Activated CD8-positive, alpha-beta memory T cell treated with anti-CD3 and anti-CD28 coated beads, Interleukin-2, amount 50 U/mL, for 24 hours (primary cell): ENCODE measurements around the gene ZC3HAV1L.
"Not testable (repeated sequence)": the region's sequence is repeated elsewhere in the genome, so short reads cannot be mapped to it uniquely, and the experiment has no call there.

ENCODE experiments used
- DNase-seq: peaks from one replicate; pipeline ENCODE4 v3.0.0-alpha.2; 2020; ENCODE audit errors: extremely low read depth

ZC3HAV1L gene

DNA sequence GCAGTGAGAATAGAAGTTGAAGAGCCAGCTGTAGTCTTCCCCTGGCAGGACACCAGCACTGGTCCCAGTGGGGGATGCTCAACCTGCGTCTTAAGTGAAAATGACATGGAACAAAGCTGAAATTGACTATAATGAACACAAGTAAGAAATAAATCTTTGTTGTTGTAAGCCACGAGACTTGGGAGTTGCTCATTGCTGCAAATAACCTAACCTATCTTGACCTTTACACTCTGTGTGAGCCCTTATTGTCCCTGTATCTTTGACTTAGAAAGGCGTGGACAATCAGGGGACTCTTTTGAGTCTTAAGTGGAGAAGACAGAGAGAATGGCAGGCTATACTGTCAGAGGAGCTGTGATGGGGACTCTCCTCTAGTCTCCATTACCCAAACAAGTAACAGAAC is 16.9 kb downstream of the ZC3HAV1L start:
- no peak for DNase-seq

GRCh38 chr7:139016931-139017511 is 18.8 kb downstream of the ZC3HAV1L start:
- DNase-seq = peak; percentile 31

DNA sequence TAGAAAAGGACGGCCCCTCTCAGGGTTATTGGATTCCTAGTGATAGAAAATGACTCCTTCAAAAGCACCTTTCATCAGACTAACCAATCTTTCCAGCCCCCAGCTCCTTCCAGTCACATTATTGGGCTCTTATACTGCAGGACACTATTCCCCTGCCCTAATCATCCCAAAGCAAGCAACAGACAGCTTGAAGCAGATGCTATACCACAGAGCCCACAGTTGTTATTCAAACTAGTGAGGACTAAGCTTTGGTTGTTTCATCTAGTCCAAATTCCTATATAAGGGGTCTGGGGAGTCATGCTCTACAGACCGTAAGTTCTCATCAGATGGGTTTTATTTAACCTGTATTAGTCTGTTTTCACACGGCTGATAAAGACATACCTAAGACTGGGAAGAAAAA is 24.5 kb downstream of the ZC3HAV1L start:
- DNase-seq = no peak

- no peak for DNase-seq
These were observed 31.3 kb downstream of the ZC3HAV1L start for GRCh38 chr7:139004321-139005090.

- no peak for DNase-seq
These were observed 36.4 kb downstream of the ZC3HAV1L start for GRCh38 chr7:138999414-138999813.

- no peak for DNase-seq
These were observed 43.8 kb downstream of the ZC3HAV1L start for GRCh38 chr7:138992052-138992531.

- no peak for DNase-seq
These were observed 48.2 kb downstream of the ZC3HAV1L start for GRCh38 chr7:138987686-138988085.

DNA sequence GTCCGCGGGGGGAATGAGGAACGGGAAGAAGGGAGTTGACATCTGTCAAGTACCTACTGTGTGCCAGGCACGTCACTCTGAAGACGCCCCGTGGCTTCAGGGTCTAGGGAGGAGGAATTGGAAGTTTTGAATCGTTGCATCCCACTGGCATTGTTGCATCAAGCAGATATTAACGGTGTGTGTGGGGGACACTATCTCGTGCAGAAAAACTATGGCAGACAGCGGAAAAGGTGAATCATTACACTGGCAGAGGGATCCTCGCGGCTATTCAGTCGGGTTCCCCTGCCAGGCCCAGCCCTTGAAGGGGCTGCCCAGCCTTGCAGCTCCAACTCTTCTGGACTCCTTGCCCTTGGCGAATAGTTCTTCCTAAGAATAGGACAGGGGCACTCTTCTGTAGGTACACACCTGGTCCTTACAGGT is 53.6 kb downstream of the ZC3HAV1L start:
- DNase-seq = no peak

DNA sequence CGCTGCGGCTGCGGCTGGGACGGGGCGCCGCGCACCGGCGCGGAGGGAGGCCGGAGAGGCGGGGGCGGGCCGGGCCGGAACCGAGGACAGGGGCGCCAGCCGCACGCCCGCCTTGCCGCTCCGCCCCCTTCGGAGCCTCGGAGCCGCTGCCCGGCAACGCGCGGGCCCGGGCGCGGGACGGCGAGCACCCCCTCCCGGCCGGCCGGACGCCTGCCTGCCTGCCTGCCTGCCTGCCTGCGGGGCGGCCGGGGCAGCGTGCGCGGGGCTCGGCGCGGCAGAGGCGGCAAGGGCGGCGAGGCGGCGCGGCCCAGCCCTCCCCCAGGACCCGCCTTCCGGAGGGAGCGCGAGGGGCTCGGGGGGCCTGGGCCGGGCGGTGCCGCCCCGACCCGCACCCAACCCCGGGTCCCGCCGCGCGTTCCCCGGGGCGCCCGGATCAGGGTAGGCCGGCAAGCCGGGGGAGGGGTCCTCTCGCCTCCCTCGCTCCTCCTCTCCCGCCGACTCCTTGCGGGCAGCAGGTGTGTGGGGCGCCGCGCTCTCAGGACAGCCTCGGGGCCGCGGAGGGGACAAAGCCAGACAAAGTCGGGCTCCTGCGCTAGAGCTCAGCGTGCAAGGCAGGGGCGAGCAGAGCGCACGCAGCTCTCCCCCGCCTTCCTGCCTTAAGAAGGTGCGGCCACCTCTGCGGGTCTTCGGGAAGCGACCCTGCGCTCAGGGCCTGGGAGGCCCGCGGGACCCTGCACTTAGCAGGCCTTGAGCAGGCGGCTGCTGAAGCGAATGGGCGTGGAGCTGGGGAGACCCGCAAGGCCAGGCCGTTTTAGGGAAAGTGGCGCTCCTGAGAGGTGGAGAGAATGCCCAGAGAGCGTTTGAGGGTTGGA is 54.3 kb downstream of the ZC3HAV1L start, which contains the start of gene KIAA1549:
Gene KIAA1549, minus strand, starts transcription at position 58 of the 872 bp plus-strand sequence. CDS start 120 bp downstream, outside the sequence.
- DNase-seq = no peak

GRCh38 chr7:138980563-138981291 is 55.1 kb downstream of the ZC3HAV1L start:
- no peak for DNase-seq

GRCh38 chr7:138979988-138980562 is 55.8 kb downstream of the ZC3HAV1L start:
- DNase-seq = no peak

- no peak for DNase-seq
These were observed 56.4 kb downstream of the ZC3HAV1L start for GRCh38 chr7:138979226-138979979.

DNA sequence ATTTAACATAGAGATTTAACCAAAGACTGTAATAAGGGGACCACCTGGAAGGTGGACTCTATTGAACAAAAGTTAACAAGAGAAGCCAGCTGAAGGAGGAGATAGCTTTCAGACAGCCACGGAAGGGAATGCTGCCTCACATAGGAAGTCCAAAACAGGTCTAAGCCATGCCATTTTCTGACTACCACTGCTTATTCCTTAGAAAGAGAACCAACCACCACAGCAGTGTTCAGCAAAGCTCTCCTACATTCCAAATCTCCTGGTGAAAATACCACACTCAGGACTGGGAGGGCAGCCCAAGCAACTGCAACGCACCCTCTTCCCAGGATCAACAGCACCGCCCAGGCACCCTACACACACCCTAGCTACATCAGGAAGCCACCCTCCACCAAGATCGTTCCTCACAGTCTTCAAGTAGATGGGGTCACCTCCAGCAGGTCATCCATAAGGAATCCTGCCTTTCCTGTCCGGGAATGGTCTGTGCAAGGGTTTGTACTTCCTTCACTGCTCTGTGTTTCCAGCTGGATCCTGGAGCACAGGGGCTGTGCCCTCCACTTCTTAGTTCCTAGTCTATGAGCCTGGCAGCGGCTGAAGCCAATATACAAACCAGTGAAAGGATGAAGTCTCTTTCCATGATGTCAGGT is 57.2 kb downstream of the ZC3HAV1L start:
- no peak for DNase-seq

DNA sequence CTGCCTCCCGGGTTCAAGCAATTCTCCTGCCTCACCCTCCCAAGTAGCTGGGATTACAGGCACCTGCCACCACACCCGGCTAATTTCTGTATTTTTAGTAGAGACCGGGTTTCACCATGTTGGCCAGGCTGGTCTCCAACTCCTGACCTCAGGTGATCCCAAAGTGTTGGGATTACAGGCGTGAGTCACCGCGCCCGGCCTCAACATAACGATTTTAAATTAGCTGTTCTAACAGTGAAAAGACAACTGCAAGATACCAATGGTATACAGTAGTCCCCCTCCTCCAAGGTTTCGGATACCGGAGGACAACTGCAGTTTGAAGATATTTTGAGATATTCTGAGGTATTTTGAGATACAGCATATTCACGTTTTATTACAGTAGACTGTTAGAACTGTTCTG is 59.7 kb downstream of the ZC3HAV1L start:
- DNase-seq = not testable (repeated sequence)
